Heart left ventricle (tissue), 13 donors: ENCODE measurements around the gene COPB1.

Source experiments
- CTCF ChIP-seq, 12 donors: fragments of 200-600 bp; sonication (generic) in 4 of 12; IDR thresholded peaks; one replicate each; pipeline versions ENCODE4 v1.5.0 to v1.8.0; 2018 to 2022; ENCODE audit warnings: antibody characterized with exemption in 12 of 12, mild to moderate bottlenecking in 5 of 12
- POLR2A ChIP-seq, 2 donors: fragments of 450-650 bp; IDR thresholded peaks; one replicate each; pipeline ENCODE4 v1.6.1; 2017; ENCODE audit warnings: antibody characterized with exemption in 2 of 2, mild to moderate bottlenecking in 2 of 2, moderate library complexity in 2 of 2
- donor health status: ischemic (EF 13 %, LVEDD 7.1; RV severe dilation, severe dysfunction).
- donor health status: DM: no; HTN: yes; CAD: no.
- donor health status: DM: no; HTN: no; CAD: no.
- donor health status: ischemic (EF 25% LVEDD 6.9; RV normal size, moderate dysfunction).
- donor health status: ischemic (EF 25% LVEDD 5.7; RV mildly dilated, moderate dysfunction).
- donor health status: ischemic (EF 35%, LVEDD 5.7; RV mildly dilated, moderate dysfunction).
- donor health status: nonischemic (EF 11% LVEDD 7.7; RV severe dilation, severe dysfunction).
- donor health status: DM: yes; HTN: yes; CAD: no.
- donor health status: PGD.
- donor health status: ischemic (EF 29% LVEDD 5.4; RV normal size, mild dysfunction).
- donor health status: nonischemic (EF 23%, LVEDD 6.1; RV moderate dilation, normal function).

- no peak for TF ChIP-seq POLR2A (IDR thresholded peaks at IDR 0.05)
- TF ChIP-seq CTCF (IDR thresholded peaks at IDR 0.05), result no peak
Observed at GRCh38 chr11:14503023-14503422, 3.4 kb upstream of the COPB1 start.
